Panc1 (cell line): ENCODE measurements around the gene NT5E. TPM values are rescaled to one million over a fixed set of nuclear protein-coding genes. Genes with fewer than 3 reads are reported as not detected.

ENCODE experiments used
- ATAC-seq: fragments of 200-7000 bp; cut with Tn5 transposase; 2 replicates; pipeline ENCODE4 v1.9.1; 2020; ENCODE audit warnings: mild to moderate bottlenecking, moderate library complexity
- BruUV-seq: library from RNA; stranded (reverse); fragments of 400-500 nt; replicated peaks from 2 replicates; lab custom pipeline; 2021; lab: Mats Ljungman, UMichigan
- CTCF ChIA-PET: fragments of 300-600 bp; sonication (Branson Sonifier 250); formaldehyde crosslinking; loops from one replicate; lab custom pipeline; 2022; ENCODE audit warnings: antibody characterized with exemption; lab: Charles Lee
- POLR2A ChIA-PET: fragments of 300-600 bp; sonication (Branson Sonifier 250); formaldehyde crosslinking; loops from one replicate; lab custom pipeline; 2022; ENCODE audit warnings: antibody characterized with exemption; lab: Charles Lee
- DNase-seq: peaks from one replicate; pipeline ENCODE4 v3.0.0-alpha.2; 2010; ENCODE audit warnings: low read depth, low spot score
- H3K27ac ChIP-seq: 2 replicates; pipeline ENCODE4 v1.5.1; 2011; ENCODE audit warnings: mild to moderate bottlenecking, low read length, inconsistent platforms
- H3K27me3 ChIP-seq: fragments of 200-500 bp; sonication (Bioruptor generic); 2 replicates; pipeline ENCODE4 v1.6.0; 2014; ENCODE audit warnings: low read length, inconsistent platforms; ENCODE audit not compliant: control insufficient read depth, insufficient read depth
- H3K36me3 ChIP-seq: fragments of 200-500 bp; sonication (Bioruptor generic); 2 replicates; pipeline ENCODE4 v1.5.1; 2014; ENCODE audit warnings: inconsistent platforms, mild to moderate bottlenecking, low read length, moderate library complexity; ENCODE audit not compliant: control insufficient read depth, insufficient read depth
- H3K4me1 ChIP-seq: 2 replicates; pipeline ENCODE4 v1.5.1; 2011; ENCODE audit warnings: inconsistent platforms, mild to moderate bottlenecking, low read length, moderate library complexity; ENCODE audit not compliant: control insufficient read depth, insufficient read depth
- H3K4me3 ChIP-seq, 2 experiments: 2 replicates each; pipeline ENCODE4 v1.5.1; 2011 to 2012; ENCODE audit warnings: low read depth in 2 of 2, low read length in 2 of 2, mild to moderate bottlenecking in 2 of 2, inconsistent platforms in 1 of 2, moderate library complexity in 1 of 2
- H3K9me3 ChIP-seq: fragments of 200-500 bp; sonication (Bioruptor generic); 2 replicates; pipeline ENCODE4 v1.5.1; 2014; ENCODE audit warnings: low read depth, mild to moderate bottlenecking, inconsistent platforms, low read length, moderate library complexity; ENCODE audit not compliant: control insufficient read depth, insufficient read depth
- CTCF ChIP-seq: fragments of 450-650 bp; IDR thresholded peaks from 2 replicates; pipeline ENCODE4 v1.5.1; 2017; ENCODE audit warnings: mild to moderate bottlenecking
- POLR2AphosphoS5 ChIP-seq: IDR thresholded peaks from 2 replicates; pipeline ENCODE4 v1.6.1; 2012; ENCODE audit warnings: mild to moderate bottlenecking, low read depth, low read length, moderate library complexity
- REST ChIP-seq, 2 experiments: IDR thresholded peaks; 2 replicates each; pipeline ENCODE4 v1.6.1; 2011 to 2012; ENCODE audit warnings: low read depth in 2 of 2, control low read depth in 1 of 2, low read length in 1 of 2, mild to moderate bottlenecking in 1 of 2, moderate library complexity in 1 of 2; ENCODE audit not compliant: insufficient read depth in 1 of 2
- SIN3A ChIP-seq: IDR thresholded peaks from 2 replicates; pipeline ENCODE4 v1.6.1; 2012; ENCODE audit warnings: low read depth, mild to moderate bottlenecking, low read length, moderate library complexity, borderline replicate concordance; ENCODE audit not compliant: insufficient read depth
- TCF7L2 ChIP-seq: IDR thresholded peaks from 2 replicates; pipeline ENCODE4 v1.6.1; 2011; ENCODE audit warnings: mild to moderate bottlenecking, low read depth, low read length, inconsistent platforms
- in situ Hi-C: cut with HindIII; loops from 2 replicates; pipeline ENCODE4 v1.10.0; 2016; ENCODE audit warnings: low sequenced_read_pairs, low pct_unique_long_range_greater_than_20kb
- intact Hi-C: fragments of 100-400 bp; cut with micrococcal nuclease; formaldehyde crosslinking; loops from one replicate; pipeline ENCODE4 v1.10.0; 2022; ENCODE audit not compliant: unreplicated experiment
- total RNA-seq: library from RNA; stranded (reverse); gene quantifications from one replicate; pipeline ENCODE4 v1.2.1, GENCODE V29; 2021; ENCODE audit not compliant: unreplicated experiment

NT5E gene
- total RNA-seq, 1 experiment from 2014 or later, result 58.4 TPM

GRCh38 chr6:85408039-85408438, 41.8 kb upstream of the NT5E start:
- BruUV-seq, result no TSS peak
- no peak for TF ChIP-seq REST (IDR thresholded peaks at IDR 0.05; ENCODE audit: insufficient read depth in 1 of 2, low read depth in 2 of 2, low read length in 1 of 2)
- no peak for TF ChIP-seq CTCF
- no peak for TF ChIP-seq TCF7L2
- no peak for TF ChIP-seq POLR2AphosphoS5
- no peak for TF ChIP-seq SIN3A
- Histone ChIP-seq H3K4me1 (peaks cover 20% of the 10 kb centered on the region), H3K27ac (no peak overlapping the region), H3K36me3 (no peaks in the 10 kb centered on the region), H3K9me3 (no peaks in the 10 kb centered on the region), H3K27me3 (no peaks in the 10 kb centered on the region), H3K4me3 (no peak overlapping the region)
- CTCF ChIA-PET, result no interaction called here
- POLR2A ChIA-PET, result no interaction called here
- in situ Hi-C loops (no loop called here), intact Hi-C loops (loop anchor here (10.0 kb wide), 1 partner anchor 57 kb away; no protein-coding TSS in a partner anchor)
- no peak for ATAC-seq
- no peak for DNase-seq

GRCh38 chr6:85412911-85413430, 36.9 kb upstream of the NT5E start:
- Histone ChIP-seq H3K27ac (no peak overlapping the region), H3K4me1 (no peaks in the 10 kb centered on the region), H3K9me3 (no peaks in the 10 kb centered on the region), H3K36me3 (no peaks in the 10 kb centered on the region), H3K4me3 (no peak overlapping the region), H3K27me3 (no peaks in the 10 kb centered on the region)
- ChIA-PET POLR2A (no interaction called here), CTCF (no interaction called here)
- no peak for ATAC-seq
- in situ Hi-C loops, result no loop called here
- BruUV-seq, result no TSS peak
- intact Hi-C loops, result no loop called here
- no peak for DNase-seq
- TF ChIP-seq SIN3A (no peak), POLR2AphosphoS5 (no peak), CTCF (no peak), TCF7L2 (no peak), REST (IDR thresholded peaks at IDR 0.05; ENCODE audit: insufficient read depth in 1 of 2, low read depth in 2 of 2, low read length in 1 of 2) (no peak)
